ENCODE data around the gene TRIM33. TPM values are rescaled to one million over a fixed set of nuclear protein-coding genes. Genes with fewer than 3 reads are reported as not detected.

TRIM33 gene
- total and polyA plus RNA-seq, 10 of the 15 experiments (the other 5 are each of a cell fraction or from before 2014, with no cell fraction given): 9.0 to 40.3 (median 22.0) TPM

DNA sequence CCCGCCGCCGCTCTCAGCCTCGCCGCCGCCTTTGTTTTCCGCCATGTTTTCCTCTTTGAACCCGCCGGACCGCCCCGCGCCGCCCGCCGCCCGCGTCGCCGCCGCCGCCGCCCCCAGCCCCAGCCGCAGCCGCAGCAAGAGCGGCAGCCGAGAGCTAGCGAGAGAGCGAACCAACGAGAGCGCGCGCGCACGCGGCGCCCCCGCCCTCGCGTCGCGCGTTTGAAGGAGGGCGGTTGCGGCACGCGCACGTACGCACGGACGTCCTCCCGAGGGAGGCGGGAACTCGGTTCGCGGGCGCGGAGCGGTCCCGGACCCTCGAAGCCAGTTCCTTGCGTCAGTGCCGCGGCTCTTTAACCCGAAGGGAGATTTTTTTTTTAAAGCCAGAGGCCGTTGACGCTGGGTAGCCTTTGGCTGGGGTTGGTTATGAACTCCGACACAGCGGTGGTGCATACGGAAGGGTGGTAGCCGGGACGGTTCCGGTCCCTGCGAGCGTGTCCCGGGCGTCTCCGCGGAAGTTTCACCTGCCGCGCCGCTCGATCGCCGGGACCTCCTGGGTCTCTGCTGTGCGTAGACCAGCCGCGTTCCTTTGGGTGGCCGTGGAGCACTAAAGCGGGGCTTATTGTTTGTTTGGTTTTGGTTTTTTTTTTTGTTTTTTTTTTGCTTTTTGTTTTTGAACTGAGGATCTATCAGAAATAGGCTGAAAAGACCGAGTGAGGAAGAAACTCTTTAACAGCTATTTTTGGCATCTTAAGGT, at the start of gene TRIM33 (continued):
- TF ChIP-seq, protein P1, sequence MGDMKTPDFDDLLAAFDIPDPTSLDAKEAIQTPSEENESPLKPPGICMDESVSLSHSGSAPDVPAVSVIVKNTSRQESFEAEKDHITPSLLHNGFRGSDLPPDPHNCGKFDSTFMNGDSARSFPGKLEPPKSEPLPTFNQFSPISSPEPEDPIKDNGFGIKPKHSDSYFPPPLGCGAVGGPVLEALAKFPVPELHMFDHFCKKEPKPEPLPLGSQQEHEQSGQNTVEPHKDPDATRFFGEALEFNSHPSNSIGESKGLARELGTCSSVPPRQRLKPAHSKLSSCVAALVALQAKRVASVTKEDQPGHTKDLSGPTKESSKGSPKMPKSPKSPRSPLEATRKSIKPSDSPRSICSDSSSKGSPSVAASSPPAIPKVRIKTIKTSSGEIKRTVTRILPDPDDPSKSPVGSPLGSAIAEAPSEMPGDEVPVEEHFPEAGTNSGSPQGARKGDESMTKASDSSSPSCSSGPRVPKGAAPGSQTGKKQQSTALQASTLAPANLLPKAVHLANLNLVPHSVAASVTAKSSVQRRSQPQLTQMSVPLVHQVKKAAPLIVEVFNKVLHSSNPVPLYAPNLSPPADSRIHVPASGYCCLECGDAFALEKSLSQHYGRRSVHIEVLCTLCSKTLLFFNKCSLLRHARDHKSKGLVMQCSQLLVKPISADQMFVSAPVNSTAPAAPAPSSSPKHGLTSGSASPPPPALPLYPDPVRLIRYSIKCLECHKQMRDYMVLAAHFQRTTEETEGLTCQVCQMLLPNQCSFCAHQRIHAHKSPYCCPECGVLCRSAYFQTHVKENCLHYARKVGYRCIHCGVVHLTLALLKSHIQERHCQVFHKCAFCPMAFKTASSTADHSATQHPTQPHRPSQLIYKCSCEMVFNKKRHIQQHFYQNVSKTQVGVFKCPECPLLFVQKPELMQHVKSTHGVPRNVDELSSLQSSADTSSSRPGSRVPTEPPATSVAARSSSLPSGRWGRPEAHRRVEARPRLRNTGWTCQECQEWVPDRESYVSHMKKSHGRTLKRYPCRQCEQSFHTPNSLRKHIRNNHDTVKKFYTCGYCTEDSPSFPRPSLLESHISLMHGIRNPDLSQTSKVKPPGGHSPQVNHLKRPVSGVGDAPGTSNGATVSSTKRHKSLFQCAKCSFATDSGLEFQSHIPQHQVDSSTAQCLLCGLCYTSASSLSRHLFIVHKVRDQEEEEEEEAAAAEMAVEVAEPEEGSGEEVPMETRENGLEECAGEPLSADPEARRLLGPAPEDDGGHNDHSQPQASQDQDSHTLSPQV (IDR thresholded peaks at IDR 0.05): no peak
- TF ChIP-seq IRF4 (IDR thresholded peaks at IDR 0.05; ENCODE audit: low read depth, low read length) (0 out of 2 replicates have a peak, but pooled peaks have one; percentile 14), HDGF (IDR thresholded peaks at IDR 0.05) (peak; percentile 41; the same call in 1 of the 2 replicates), POU2F2 (IDR thresholded peaks at IDR 0.05; ENCODE audit: borderline replicate concordance, low read depth, low read length) (peak; percentile 68; the same call in 2 of the 3 replicates), NRF1 (conservative IDR thresholded peaks at IDR 0.05; ENCODE audit: low read depth, low read length) (0 out of 2 replicates have a peak, but pooled peaks have one; percentile 16), SMAD5 (IDR thresholded peaks at IDR 0.05; ENCODE audit: low read depth) (peak; percentile 86; the same call in 1 of the 2 replicates)
- TF ChIP-seq, protein P2, sequence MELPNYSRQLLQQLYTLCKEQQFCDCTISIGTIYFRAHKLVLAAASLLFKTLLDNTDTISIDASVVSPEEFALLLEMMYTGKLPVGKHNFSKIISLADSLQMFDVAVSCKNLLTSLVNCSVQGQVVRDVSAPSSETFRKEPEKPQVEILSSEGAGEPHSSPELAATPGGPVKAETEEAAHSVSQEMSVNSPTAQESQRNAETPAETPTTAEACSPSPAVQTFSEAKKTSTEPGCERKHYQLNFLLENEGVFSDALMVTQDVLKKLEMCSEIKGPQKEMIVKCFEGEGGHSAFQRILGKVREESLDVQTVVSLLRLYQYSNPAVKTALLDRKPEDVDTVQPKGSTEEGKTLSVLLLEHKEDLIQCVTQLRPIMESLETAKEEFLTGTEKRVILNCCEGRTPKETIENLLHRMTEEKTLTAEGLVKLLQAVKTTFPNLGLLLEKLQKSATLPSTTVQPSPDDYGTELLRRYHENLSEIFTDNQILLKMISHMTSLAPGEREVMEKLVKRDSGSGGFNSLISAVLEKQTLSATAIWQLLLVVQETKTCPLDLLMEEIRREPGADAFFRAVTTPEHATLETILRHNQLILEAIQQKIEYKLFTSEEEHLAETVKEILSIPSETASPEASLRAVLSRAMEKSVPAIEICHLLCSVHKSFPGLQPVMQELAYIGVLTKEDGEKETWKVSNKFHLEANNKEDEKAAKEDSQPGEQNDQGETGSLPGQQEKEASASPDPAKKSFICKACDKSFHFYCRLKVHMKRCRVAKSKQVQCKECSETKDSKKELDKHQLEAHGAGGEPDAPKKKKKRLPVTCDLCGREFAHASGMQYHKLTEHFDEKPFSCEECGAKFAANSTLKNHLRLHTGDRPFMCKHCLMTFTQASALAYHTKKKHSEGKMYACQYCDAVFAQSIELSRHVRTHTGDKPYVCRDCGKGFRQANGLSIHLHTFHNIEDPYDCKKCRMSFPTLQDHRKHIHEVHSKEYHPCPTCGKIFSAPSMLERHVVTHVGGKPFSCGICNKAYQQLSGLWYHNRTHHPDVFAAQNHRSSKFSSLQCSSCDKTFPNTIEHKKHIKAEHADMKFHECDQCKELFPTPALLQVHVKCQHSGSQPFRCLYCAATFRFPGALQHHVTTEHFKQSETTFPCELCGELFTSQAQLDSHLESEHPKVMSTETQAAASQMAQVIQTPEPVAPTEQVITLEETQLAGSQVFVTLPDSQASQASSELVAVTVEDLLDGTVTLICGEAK (IDR thresholded peaks at IDR 0.05; ENCODE audit: borderline replicate concordance): peak; percentile 66; the same call in 1 of the 2 replicates
- TF ChIP-seq, protein P3, sequence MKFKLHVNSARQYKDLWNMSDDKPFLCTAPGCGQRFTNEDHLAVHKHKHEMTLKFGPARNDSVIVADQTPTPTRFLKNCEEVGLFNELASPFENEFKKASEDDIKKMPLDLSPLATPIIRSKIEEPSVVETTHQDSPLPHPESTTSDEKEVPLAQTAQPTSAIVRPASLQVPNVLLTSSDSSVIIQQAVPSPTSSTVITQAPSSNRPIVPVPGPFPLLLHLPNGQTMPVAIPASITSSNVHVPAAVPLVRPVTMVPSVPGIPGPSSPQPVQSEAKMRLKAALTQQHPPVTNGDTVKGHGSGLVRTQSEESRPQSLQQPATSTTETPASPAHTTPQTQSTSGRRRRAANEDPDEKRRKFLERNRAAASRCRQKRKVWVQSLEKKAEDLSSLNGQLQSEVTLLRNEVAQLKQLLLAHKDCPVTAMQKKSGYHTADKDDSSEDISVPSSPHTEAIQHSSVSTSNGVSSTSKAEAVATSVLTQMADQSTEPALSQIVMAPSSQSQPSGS (IDR thresholded peaks at IDR 0.05; ENCODE audit: low read length): no peak
- TF ChIP-seq, protein P4, sequence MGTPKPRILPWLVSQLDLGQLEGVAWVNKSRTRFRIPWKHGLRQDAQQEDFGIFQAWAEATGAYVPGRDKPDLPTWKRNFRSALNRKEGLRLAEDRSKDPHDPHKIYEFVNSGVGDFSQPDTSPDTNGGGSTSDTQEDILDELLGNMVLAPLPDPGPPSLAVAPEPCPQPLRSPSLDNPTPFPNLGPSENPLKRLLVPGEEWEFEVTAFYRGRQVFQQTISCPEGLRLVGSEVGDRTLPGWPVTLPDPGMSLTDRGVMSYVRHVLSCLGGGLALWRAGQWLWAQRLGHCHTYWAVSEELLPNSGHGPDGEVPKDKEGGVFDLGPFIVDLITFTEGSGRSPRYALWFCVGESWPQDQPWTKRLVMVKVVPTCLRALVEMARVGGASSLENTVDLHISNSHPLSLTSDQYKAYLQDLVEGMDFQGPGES (IDR thresholded peaks at IDR 0.05): no peak
